Transverse colon (tissue), 4 donors: Measurements from ENCODE around the gene SLFNL1. TPM values are rescaled to one million over a fixed set of nuclear protein-coding genes. Genes with fewer than 3 reads are reported as not detected.

Experiments
- DNase-seq: peaks from one replicate; pipeline ENCODE4 v3.0.0-alpha.2; 2019
- H3K27ac ChIP-seq, 4 donors: fragments of 200-600 bp; sonication (generic); 2 replicates each; pipeline ENCODE4 v1.5.1; 2016 to 2018; ENCODE audit warnings: inconsistent platforms in 4 of 4
- H3K27me3 ChIP-seq: fragments of 200-600 bp; sonication (generic); 2 replicates; pipeline ENCODE4 v1.5.1; 2017; ENCODE audit warnings: inconsistent platforms
- H3K36me3 ChIP-seq, 4 donors: fragments of 200-600 bp; sonication (generic); 2 replicates each; pipeline ENCODE4 v1.5.1; 2017 to 2019; ENCODE audit warnings: inconsistent platforms in 4 of 4
- H3K4me1 ChIP-seq, 4 donors: fragments of 200-600 bp; sonication (generic); 2 replicates each; pipeline ENCODE4 v1.5.1; 2017 to 2020; ENCODE audit warnings: inconsistent platforms in 4 of 4
- H3K4me3 ChIP-seq, 4 donors: fragments of 200-600 bp; sonication (generic); 1 replicate in 1 of 4; 2 replicates in 3 of 4; pipeline versions ENCODE4 v1.5.1 to v1.6.1; 2017 to 2019; ENCODE audit warnings: inconsistent platforms in 4 of 4
- H3K9me3 ChIP-seq, 2 donors: fragments of 200-600 bp; sonication (generic); 2 replicates each; pipeline ENCODE4 v1.5.1; 2017 to 2019; ENCODE audit warnings: inconsistent platforms in 2 of 2
- EP300 ChIP-seq: sonication (generic); formaldehyde crosslinking; IDR thresholded peaks from one replicate; pipeline ENCODE4 v1.6.1; 2017; ENCODE audit warnings: antibody characterized with exemption, low read depth
- POLR2A ChIP-seq: fragments of 450-650 bp; IDR thresholded peaks from one replicate; pipeline ENCODE4 v1.6.1; 2016; ENCODE audit warnings: antibody characterized with exemption, mild to moderate bottlenecking, moderate library complexity
- POLR2AphosphoS5 ChIP-seq, 3 donors: sonication (generic); formaldehyde crosslinking; IDR thresholded peaks; one replicate each; pipeline ENCODE4 v1.6.1; 2016; ENCODE audit warnings: antibody characterized with exemption in 3 of 3
- WGBS, 2 donors: methylation state at CpG; one replicate each; pipeline ENCODE4 v1.1.5; 2018; ENCODE audit warnings: low coverage in 1 of 2; 5-methylcytosine and 5-hydroxymethylcytosine counted together
- in situ Hi-C, 4 donors: fragments of 200-750 bp; cut with MboI; loops; one replicate each; pipeline versions ENCODE4 v1.15.0 to v1.15.1; 2017; ENCODE audit warnings: low sequenced_read_pairs in 3 of 4, low pct_ligation_motif_present in 1 of 4, low pct_unique_long_range_greater_than_20kb in 1 of 4
- intact Hi-C: fragments of 100-400 bp; cut with DNase I; formaldehyde crosslinking; loops from one replicate; pipeline ENCODE4 v1.15.1; 2023; ENCODE audit warnings: low total_unique reads
- total RNA-seq, 4 donors: library from RNA; depleted of rRNA; stranded (reverse); fragments of >200 nt; gene quantifications; one replicate each; pipeline ENCODE4 v1.1.0, GENCODE V29; 2016
- TF ChIP-seq, protein P1 (sequence below), 5 experiments: fragments of 200-600 bp in 3 of 5; fragments of 450-650 bp in 2 of 5; sonication (generic) in 3 of 5; IDR thresholded peaks; 1 replicate in 2 of 5; 2 replicates in 3 of 5; pipeline ENCODE4 v1.5.1; 2016 to 2017; ENCODE audit warnings: antibody characterized with exemption in 5 of 5, inconsistent platforms in 3 of 5, mild to moderate bottlenecking in 2 of 5, moderate library complexity in 1 of 5

The SLFNL1 gene
- total RNA-seq, 4 donors from 2014 or later, result 0.55 to 3.0 (median 1.3) TPM; not detected in 1

DNA sequence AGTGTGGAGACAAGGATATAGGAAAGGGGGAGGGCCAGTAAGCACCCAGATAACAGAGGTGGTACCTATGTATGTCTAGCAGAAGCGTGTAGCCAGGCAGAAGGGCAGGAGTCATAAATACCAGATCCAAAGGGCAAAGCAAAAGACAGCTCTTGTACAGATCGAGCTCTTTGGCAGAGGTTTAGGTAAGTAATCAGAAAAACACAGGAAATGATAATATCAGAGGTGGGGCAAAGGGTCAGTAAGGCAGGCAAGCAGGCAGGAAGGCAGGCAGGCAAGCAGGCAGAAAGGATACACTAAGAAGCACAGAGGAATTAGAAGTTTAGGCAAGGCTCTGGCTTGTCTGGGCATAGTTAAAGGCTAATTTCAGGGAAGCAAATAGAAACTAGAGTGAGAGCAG lies 22.7 kb upstream of the SLFNL1 start:
- Histone ChIP-seq H3K36me3 (peaks cover 0 to 4% (median 0%) of the 10 kb centered on the region in 4 donors), H3K4me1 (peaks cover 7 to 30% (median 16%) of the 10 kb centered on the region in 4 donors), H3K27me3 (no peaks in the 10 kb centered on the region), H3K4me3 (no peak overlapping the region), H3K9me3 (no peaks in the 10 kb centered on the region), H3K27ac (peak overlapping the region; percentile 64 to 76 (median 66))
- peak; percentile 35 for DNase-seq
- 36 to 52% methylated on average over 2 of the region's 2 CpGs for WGBS, 2 donors
- intact Hi-C loops, result no loop called here
- in situ Hi-C loops, result loop anchor here in 1 of 4 donors (25.0 kb wide), 1 partner anchor 193 kb away; the partner anchor contains the start of gene SCMH1
- TF ChIP-seq POLR2A, result no peak
- no peak for TF ChIP-seq POLR2AphosphoS5 (IDR thresholded peaks at IDR 0.05)
- TF ChIP-seq EP300, result no peak
- TF ChIP-seq, protein P1, sequence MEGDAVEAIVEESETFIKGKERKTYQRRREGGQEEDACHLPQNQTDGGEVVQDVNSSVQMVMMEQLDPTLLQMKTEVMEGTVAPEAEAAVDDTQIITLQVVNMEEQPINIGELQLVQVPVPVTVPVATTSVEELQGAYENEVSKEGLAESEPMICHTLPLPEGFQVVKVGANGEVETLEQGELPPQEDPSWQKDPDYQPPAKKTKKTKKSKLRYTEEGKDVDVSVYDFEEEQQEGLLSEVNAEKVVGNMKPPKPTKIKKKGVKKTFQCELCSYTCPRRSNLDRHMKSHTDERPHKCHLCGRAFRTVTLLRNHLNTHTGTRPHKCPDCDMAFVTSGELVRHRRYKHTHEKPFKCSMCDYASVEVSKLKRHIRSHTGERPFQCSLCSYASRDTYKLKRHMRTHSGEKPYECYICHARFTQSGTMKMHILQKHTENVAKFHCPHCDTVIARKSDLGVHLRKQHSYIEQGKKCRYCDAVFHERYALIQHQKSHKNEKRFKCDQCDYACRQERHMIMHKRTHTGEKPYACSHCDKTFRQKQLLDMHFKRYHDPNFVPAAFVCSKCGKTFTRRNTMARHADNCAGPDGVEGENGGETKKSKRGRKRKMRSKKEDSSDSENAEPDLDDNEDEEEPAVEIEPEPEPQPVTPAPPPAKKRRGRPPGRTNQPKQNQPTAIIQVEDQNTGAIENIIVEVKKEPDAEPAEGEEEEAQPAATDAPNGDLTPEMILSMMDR (IDR thresholded peaks at IDR 0.05), result no peak

GRCh38 chr1:41041614-41042270 lies 20.2 kb upstream of the SLFNL1 start:
- DNase-seq, result no peak
- no peak for TF ChIP-seq POLR2AphosphoS5 (IDR thresholded peaks at IDR 0.05)
- TF ChIP-seq, protein P1 (IDR thresholded peaks at IDR 0.05), result no peak
- no peak for TF ChIP-seq POLR2A
- no peak for TF ChIP-seq EP300
- Histone ChIP-seq H3K9me3 (no peaks in the 10 kb centered on the region), H3K4me1 (peaks cover 7 to 26% (median 16%) of the 10 kb centered on the region in 4 donors), H3K27ac (no peak overlapping the region), H3K27me3 (no peaks in the 10 kb centered on the region), H3K4me3 (no peak overlapping the region), H3K36me3 (peaks cover 0 to 8% (median 3%) of the 10 kb centered on the region in 4 donors)
- in situ Hi-C loops (loop anchor here in 1 of 4 donors (25.0 kb wide), 1 partner anchor 196 kb away; the partner anchor contains the start of gene SCMH1), intact Hi-C loops (no loop called here)
- WGBS, 2 donors, result 85 to 89% methylated on average over 2 to 3 of the region's 3 CpGs

GRCh38 chr1:41038110-41038509 lies 16.6 kb upstream of the SLFNL1 start:
- no peak for TF ChIP-seq EP300
- no peak for TF ChIP-seq POLR2AphosphoS5 (IDR thresholded peaks at IDR 0.05)
- no peak for TF ChIP-seq POLR2A
- TF ChIP-seq, protein P1 (IDR thresholded peaks at IDR 0.05), result no peak
- Histone ChIP-seq H3K27ac (no peak overlapping the region), H3K36me3 (peaks cover 0 to 17% (median 10%) of the 10 kb centered on the region in 4 donors), H3K27me3 (no peaks in the 10 kb centered on the region), H3K9me3 (no peaks in the 10 kb centered on the region), H3K4me1 (no peaks in the 10 kb centered on the region), H3K4me3 (no peak overlapping the region)
- intact Hi-C loops, result no loop called here
- in situ Hi-C loops, result loop anchor here in 1 of 4 donors (25.0 kb wide), 1 partner anchor 199 kb away; the partner anchor contains the start of gene SCMH1
- no peak for DNase-seq
- 95 to 100% methylated on average over 1 to 5 of the region's 5 CpGs for WGBS, 2 donors

- H3K27me3 ChIP-seq, result no peaks in the 10 kb centered on the region
- no peak for TF ChIP-seq POLR2A
- TF ChIP-seq, protein P1 (IDR thresholded peaks at IDR 0.05), result no peak
- no peak for TF ChIP-seq EP300
- TF ChIP-seq POLR2AphosphoS5 (IDR thresholded peaks at IDR 0.05), result no peak
- no peaks in the 10 kb centered on the region for H3K4me1 ChIP-seq
- H3K4me3 ChIP-seq, result no peak overlapping the region
- H3K27ac ChIP-seq, result no peak overlapping the region
- in situ Hi-C loops, result loop anchor here in 1 of 4 donors (25.0 kb wide), 1 partner anchor 200 kb away; the partner anchor contains the start of gene SCMH1
- no peaks in the 10 kb centered on the region for H3K9me3 ChIP-seq
- DNase-seq, result no peak
- intact Hi-C loops, result no loop called here
- WGBS, 2 donors, result 86 to 92% methylated on average over 1 to 3 of the region's 3 CpGs
- H3K36me3 ChIP-seq, result peaks cover 0 to 24% (median 12%) of the 10 kb centered on the region in 4 donors
These were observed 15.8 kb upstream of the SLFNL1 start for GRCh38 chr1:41037116-41037903.
